NCI-H1694 (cell line): ENCODE data around the gene KRTAP9-3.
"Not testable (repeated sequence)": the region's sequence is repeated elsewhere in the genome, so short reads cannot be mapped to it uniquely, and the experiment has no call there.

Experiments used
- DNase-seq: peaks from one replicate; lab custom pipeline; 2025; lab: John Stamatoyannopoulos, UW

The KRTAP9-3 gene

DNA sequence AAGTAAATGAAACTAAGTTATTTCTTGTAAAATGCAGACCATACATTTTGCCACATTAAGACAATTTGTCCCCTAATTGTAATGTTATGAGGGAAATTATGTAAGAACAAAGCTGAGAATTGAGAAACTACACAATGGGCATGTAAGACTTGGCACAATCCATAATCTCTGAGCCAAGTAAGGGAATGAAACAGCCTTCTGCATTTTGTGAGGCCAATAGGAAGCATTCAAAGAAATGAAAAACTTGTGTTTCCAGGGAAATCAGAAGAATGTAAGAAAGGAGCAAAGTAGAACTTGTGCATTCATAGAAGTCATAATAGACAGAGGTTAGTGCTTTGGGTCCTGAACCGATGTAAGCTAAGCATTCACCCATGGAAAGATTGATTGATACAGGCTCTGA is 19.0 kb downstream of the KRTAP9-3 start:
- no peak for DNase-seq

- DNase-seq, result no peak
Measured at GRCh38 chr17:41254861-41255260, 22.6 kb downstream of the KRTAP9-3 start.

- DNase-seq, result not testable (repeated sequence)
Measured at GRCh38 chr17:41255381-41256290, 23.4 kb downstream of the KRTAP9-3 start, which contains the start of gene KRTAP9-9. Gene KRTAP9-9, plus strand, starts transcription at chr17:41255384.

DNA sequence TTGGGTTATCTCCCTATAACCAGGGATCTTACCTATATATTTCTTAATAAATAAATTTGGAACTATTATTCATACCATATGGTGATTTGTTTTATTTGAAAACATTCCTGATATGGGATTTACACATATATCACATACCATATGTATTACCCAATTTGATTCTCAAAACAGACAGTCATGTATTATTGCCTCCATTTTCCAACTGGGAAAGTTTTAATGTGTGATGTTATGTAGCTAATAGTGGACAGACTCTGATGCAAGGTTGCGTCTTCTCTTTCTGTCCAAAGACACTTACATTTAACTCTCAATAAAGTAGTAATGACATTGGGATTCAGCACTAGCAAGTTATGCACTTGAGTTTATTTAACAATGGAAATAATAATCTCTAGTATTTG is 24.0 kb downstream of the KRTAP9-3 start:
- no peak for DNase-seq

- DNase-seq, result no peak
Measured at GRCh38 chr17:41258406-41258805, 26.2 kb downstream of the KRTAP9-3 start.

GRCh38 chr17:41263212-41263611 is 31.0 kb downstream of the KRTAP9-3 start:
- no peak for DNase-seq

GRCh38 chr17:41264599-41264998 is 32.4 kb downstream of the KRTAP9-3 start:
- DNase-seq, result no peak

- DNase-seq, result no peak
Measured at GRCh38 chr17:41265078-41265477, 32.8 kb downstream of the KRTAP9-3 start, which contains the start of gene KRTAP9-6. Gene KRTAP9-6, plus strand, starts transcription at chr17:41265378. Its CDS starts 0 bp downstream, at chr17:41265378.

DNA sequence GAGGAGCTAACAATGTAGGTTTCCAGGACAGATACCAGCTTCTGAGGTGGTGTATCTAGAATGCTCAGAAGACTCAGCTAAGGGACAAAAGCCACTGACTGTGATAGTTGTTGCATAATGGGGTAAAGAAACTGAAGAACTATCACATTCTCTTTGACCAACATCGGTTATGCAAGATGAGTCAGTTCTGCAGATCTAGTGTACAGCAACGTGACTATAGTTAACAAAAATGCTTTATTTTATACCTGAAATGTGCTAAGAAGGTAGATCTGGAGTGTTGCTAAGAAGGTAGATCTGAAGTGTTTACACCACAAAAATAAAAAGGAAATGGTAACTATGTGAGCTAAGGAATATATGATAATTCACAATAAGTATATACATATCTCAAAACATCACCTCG is 35.5 kb downstream of the KRTAP9-3 start:
- no peak for DNase-seq

- DNase-seq, result not testable (repeated sequence)
Measured at GRCh38 chr17:41271323-41271722, 39.1 kb downstream of the KRTAP9-3 start.

DNA sequence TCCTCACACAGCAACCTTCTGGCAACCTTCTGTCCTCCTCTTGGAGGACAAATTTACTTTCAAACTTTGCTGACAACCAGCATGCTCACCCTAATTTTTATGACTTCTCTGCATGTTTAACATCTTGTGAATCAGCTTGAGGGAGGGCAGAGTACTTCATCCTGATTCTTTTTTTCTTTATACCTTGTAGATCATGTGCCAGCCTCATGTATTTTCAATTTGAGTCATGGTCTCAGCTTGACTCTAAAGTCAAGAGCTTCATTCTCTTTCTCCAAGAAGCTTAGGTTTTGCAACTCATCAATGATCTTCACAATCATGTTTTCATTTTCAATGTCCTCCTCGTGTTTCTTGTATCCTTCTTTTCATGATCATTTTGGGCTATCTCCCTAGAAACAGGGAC is 39.6 kb downstream of the KRTAP9-3 start:
- no peak for DNase-seq

DNA sequence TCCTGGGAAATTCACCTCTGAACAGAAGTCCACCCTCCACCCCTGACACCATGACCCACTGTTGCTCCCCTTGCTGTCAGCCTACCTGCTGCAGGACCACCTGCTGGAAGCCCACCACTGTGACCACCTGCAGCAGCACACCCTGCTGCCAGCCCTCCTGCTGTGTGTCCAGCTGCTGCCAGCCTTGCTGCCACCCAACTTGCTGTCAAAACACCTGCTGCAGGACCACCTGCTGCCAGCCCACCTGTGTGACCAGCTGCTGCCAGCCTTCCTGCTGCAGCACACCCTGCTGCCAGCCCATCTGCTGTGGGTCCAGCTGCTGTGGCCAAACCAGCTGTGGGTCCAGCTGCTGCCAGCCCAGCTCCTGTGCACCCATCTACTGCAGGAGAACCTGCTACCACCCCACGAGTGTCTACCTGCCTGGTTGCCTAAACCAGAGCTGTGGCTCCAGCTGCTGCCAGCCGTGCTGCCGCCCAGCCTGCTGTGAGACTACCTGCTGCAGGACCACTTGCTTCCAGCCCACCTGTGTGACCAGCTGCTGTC is 43.5 kb downstream of the KRTAP9-3 start, which contains the start of gene KRTAP9-7:
TSS of gene KRTAP9-7 (plus strand) at position 51 of the 543 bp plus-strand sequence. CDS start at position 51, 0 bp downstream.
- DNase-seq, result not testable (repeated sequence)

GRCh38 chr17:41278176-41278955 is 46.1 kb downstream of the KRTAP9-3 start:
- DNase-seq, result no peak
